GM12874 (cell line): ENCODE measurements around the gene TSGA10IP.

ENCODE experiments used
- TF ChIP-seq, protein P1 (sequence below): IDR thresholded peaks from 2 replicates; pipeline ENCODE4 v1.5.1; 2011; ENCODE audit warnings: low read depth, mild to moderate bottlenecking, control low read depth, low read length, moderate library complexity; ENCODE audit not compliant: insufficient read depth

The TSGA10IP gene

DNA sequence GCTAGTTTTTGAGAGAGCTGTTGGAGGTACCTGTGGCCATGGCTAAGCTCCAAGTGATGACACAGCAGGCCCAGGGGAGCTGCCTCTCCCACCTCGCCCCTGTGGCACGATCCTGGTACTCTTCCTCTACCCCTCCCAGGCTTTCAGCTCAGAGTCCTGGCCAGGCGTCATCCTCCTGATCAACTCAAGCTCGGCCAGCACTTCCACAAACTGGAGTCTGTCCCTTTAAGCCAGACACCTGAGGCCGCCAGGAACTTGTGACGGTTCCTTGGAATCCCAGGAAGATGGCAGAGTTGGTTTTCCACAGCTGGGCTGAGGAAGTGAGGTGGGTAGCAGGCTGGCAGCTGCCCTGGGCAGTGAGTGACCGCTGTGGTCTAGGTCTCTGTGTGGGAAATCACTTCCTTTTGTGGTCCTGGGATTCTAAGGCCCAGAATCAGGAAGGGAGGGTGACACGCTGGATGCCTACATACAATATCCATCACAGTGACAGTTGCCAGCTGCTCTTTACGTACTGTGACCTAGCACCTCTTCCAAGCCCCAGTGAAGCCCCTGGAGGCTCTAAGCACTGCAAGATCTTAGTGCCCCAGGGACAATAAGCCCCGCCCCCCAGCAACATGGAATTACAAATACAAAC is 63.3 kb downstream of the TSGA10IP start:
- TF ChIP-seq, protein P1, sequence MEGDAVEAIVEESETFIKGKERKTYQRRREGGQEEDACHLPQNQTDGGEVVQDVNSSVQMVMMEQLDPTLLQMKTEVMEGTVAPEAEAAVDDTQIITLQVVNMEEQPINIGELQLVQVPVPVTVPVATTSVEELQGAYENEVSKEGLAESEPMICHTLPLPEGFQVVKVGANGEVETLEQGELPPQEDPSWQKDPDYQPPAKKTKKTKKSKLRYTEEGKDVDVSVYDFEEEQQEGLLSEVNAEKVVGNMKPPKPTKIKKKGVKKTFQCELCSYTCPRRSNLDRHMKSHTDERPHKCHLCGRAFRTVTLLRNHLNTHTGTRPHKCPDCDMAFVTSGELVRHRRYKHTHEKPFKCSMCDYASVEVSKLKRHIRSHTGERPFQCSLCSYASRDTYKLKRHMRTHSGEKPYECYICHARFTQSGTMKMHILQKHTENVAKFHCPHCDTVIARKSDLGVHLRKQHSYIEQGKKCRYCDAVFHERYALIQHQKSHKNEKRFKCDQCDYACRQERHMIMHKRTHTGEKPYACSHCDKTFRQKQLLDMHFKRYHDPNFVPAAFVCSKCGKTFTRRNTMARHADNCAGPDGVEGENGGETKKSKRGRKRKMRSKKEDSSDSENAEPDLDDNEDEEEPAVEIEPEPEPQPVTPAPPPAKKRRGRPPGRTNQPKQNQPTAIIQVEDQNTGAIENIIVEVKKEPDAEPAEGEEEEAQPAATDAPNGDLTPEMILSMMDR = no peak
